Measurements from ENCODE around the gene MGA.

The MGA gene

DNA sequence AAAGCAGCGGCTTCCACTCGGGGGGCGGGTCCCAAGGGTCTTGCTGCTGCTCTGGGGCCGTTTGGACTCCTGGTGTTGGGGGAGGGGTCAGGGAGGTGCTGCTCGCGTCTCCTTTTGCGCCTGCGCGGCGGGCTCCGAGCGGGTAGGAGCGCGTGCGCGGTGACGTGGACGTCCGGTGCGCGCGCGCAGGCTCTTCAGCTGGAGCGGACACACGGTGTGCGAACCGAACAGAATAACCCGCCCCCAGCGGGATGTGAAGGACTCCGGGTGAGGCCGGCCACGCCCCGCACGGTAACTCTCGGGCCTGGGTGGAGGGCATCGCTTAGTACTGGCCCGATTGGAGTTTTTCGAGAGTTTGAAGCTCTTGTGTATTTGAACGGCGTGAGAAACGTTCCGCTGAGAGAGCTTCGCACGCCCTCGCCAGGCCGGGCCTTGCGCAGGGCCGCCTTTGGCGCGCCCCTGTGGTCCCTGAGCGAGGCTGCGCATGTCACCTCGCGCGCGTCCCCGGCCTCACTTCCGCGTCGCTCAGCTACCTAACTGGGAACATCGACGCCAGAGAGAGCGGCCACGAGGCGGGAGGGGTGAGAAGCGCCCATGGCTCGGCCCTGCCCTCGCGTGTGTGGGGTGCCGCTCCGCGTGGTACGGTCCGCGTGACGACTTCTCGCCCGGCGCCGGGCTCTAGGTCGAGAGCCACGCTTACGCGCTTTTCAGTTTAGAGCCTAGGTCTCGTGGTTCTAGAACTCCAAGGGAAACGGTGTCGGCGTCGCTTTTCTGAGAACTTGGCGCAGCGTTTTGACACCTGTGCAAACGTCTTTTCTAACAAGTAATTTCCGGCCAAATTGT lies at the start of gene MGA:
TSS of gene MGA (plus strand) at position 171 of the 843 bp plus-strand sequence.
- DNase-seq (ENCODE audit: low read depth) = peak; percentile 94
- H3K4me3 ChIP-seq (replicated peaks; ENCODE audit: low read depth, low read length) = peak within 1 kb of the TSS; percentile 66
- TF ChIP-seq CTCF (IDR thresholded peaks at IDR 0.05; ENCODE audit: low read length, missing control alignments) = no peak

DNA sequence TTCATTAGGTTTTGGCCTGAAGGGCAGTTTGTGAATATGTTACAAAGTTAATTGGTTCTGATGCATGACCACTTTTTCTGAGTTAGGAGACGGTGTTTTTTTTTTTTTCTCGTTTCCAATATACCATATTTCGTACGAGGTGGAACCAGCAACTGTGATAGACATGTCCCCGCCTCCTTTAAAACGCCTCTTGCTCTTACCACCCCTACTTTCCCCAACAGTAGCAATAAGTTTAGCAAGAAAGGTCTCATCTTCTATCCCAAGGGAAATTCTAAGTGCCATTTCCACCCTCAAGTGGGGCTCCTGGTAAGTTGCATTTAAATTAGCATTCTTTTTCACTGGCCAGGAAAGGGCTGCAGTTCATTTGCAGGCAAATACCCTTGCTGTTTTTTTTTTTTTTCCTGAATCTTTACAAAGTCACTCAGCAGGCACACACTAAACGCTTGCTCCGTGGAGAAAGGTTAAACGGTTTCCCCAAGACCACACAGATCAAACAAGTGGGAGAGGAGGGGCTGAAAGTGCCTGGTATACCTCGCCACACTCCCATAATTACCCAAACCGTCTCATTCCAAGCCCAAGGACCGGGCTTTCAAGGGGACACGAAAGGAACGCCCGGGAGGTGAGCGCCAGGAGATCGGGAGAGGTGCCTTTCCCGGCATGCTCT lies 39.5 kb upstream of the MGA start:
- DNase-seq (ENCODE audit: low read depth) = no peak
- peak overlapping the region; percentile 59 for H3K4me3 ChIP-seq (replicated peaks; ENCODE audit: low read depth, low read length)
- TF ChIP-seq CTCF (IDR thresholded peaks at IDR 0.05; ENCODE audit: low read length, missing control alignments) = no peak

- peak; percentile 88 for DNase-seq (ENCODE audit: low read depth)
- peak overlapping the region; percentile 59 for H3K4me3 ChIP-seq (replicated peaks; ENCODE audit: low read depth, low read length)
- TF ChIP-seq CTCF (IDR thresholded peaks at IDR 0.05; ENCODE audit: low read length, missing control alignments) = no peak
These were observed 38.7 kb upstream of the MGA start for GRCh38 chr15:41621200-41622193.

GRCh38 chr15:41622901-41623300 lies 37.3 kb upstream of the MGA start:
- TF ChIP-seq CTCF (IDR thresholded peaks at IDR 0.05; ENCODE audit: low read length, missing control alignments) = no peak
- DNase-seq (ENCODE audit: low read depth) = peak; percentile 26
- H3K4me3 ChIP-seq (replicated peaks; ENCODE audit: low read depth, low read length) = no peak overlapping the region

DNA sequence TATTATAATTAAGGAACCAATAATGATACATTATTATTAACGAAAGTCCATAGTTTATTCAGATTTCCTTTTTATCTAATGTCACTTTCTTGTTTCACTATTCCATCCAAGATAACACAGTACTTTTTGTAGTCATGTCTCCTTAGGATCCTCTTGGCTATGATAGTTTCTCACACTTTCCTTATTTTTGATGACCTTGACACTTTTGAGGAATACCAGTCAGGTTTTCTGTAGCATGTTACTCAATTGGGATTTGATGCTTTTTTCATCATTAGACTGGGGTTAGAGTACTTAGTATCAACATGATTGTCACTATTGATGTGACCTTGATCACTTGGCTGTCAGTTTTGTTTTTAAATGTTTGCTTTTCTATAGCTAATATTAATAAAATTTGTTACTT lies 33.0 kb upstream of the MGA start:
- no peak for DNase-seq (ENCODE audit: low read depth)
- H3K4me3 ChIP-seq (replicated peaks; ENCODE audit: low read depth, low read length) = no peak overlapping the region
- TF ChIP-seq CTCF (IDR thresholded peaks at IDR 0.05; ENCODE audit: low read length, missing control alignments) = no peak

DNA sequence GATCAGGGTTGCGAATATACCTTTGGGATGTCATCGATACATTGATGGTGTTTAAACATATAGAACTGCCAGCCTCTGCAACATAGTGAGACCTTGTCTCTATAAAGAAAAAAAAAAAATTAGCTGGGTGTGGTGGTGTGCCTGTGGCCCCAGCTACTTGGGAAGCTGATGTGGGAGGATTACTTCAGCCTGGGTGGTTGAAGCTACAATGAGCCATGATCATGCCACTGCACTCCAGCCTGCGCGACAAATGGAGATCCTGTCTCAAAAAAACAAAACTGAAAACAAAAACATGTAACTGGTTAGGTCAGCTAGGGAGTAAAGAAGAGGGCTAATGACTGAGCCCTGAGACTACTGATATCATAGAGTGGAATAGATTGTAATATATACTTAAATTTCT lies 30.7 kb upstream of the MGA start:
- no peak for DNase-seq (ENCODE audit: low read depth)
- TF ChIP-seq CTCF (IDR thresholded peaks at IDR 0.05; ENCODE audit: low read length, missing control alignments) = no peak
- no peak overlapping the region for H3K4me3 ChIP-seq (replicated peaks; ENCODE audit: low read depth, low read length)
